Stimulated activated CD4-positive, alpha-beta T cell treated with anti-CD3 and anti-CD28 coated beads, Interleukin-12 subunit alpha, Interleukin-12 subunit beta, amount 100 ng/mL, for 4 hours (primary cell): ENCODE results near the gene CRKL.
"Not testable (repeated sequence)": the region's sequence is repeated elsewhere in the genome, so short reads cannot be mapped to it uniquely, and the experiment has no call there.

Source experiments
- DNase-seq: peaks from one replicate; pipeline ENCODE4 v3.0.0-alpha.2; 2020

CRKL gene

GRCh38 chr22:20916916-20917810, at the start of gene CRKL:
Gene CRKL, plus strand, starts transcription at chr22:20917407. Its CDS starts 528 bp downstream, at chr22:20917935.
- DNase-seq = peak; percentile 94

- no peak for DNase-seq
These were observed 48.9 kb upstream of the CRKL start for GRCh38 chr22:20868025-20868962.

- no peak for DNase-seq
These were observed 48.0 kb upstream of the CRKL start for GRCh38 chr22:20869234-20869633.

GRCh38 chr22:20873214-20873613, 44.0 kb upstream of the CRKL start:
- no peak for DNase-seq

- DNase-seq = no peak
These were observed 41.9 kb upstream of the CRKL start for GRCh38 chr22:20875296-20875695.

GRCh38 chr22:20877715-20878114, 39.5 kb upstream of the CRKL start:
- no peak for DNase-seq

GRCh38 chr22:20881231-20881630, 36.0 kb upstream of the CRKL start:
- DNase-seq = no peak

- no peak for DNase-seq
These were observed 35.1 kb upstream of the CRKL start for GRCh38 chr22:20881869-20882815.

- DNase-seq = no peak
These were observed 34.4 kb upstream of the CRKL start for GRCh38 chr22:20882855-20883254.

- DNase-seq = no peak
These were observed 32.8 kb upstream of the CRKL start for GRCh38 chr22:20884454-20884853.

- DNase-seq = no peak
These were observed 32.1 kb upstream of the CRKL start for GRCh38 chr22:20885017-20885556.

- DNase-seq = peak; percentile 32
These were observed 31.5 kb upstream of the CRKL start for GRCh38 chr22:20885557-20886323.

- DNase-seq = no peak
These were observed 29.8 kb upstream of the CRKL start for GRCh38 chr22:20887375-20887774.

GRCh38 chr22:20889025-20889704, 28.0 kb upstream of the CRKL start:
- no peak for DNase-seq

GRCh38 chr22:20889904-20890540, 27.2 kb upstream of the CRKL start:
- DNase-seq = no peak

GRCh38 chr22:20890975-20891374, 26.2 kb upstream of the CRKL start:
- DNase-seq = no peak

GRCh38 chr22:20897737-20898136, 19.5 kb upstream of the CRKL start:
- not testable (repeated sequence) for DNase-seq

- no peak for DNase-seq
These were observed 17.3 kb upstream of the CRKL start for GRCh38 chr22:20899827-20900423.
